HG03442 (cell line): Measurements from ENCODE around the gene ATXN1.

Source experiments
- ATAC-seq: cut with Tn5 transposase; IDR thresholded peaks from one replicate; pipeline ENCODE4 v1.9.1; 2021; ENCODE audit warnings: mild to moderate bottlenecking, moderate library complexity; ENCODE audit not compliant: unreplicated experiment

Gene ATXN1

DNA sequence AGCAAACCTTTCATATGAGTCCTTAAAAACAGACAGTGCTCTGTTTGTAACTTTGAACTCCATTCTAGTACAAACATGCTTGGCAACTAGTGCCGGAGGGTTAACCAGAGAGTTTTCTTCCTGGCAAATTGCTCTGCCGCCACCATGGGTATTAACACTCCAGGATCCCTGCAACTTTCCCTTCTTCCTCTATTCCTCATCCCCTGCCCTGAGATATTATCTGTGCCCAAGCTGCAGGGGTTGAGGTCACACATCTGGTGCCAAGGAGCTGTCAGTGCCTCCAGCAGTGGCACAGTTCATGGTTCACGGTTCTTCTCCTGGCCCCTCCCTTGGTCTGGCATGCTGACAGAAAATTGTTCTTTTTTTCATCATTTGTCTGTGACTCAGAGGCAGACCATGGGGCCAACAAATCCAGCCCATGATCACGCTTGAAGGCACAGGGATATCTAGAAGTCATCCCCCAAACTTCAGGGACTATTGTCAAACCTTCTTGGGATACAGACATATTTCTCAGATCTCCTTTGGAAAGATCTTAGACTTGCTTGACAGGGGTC, 77.5 kb downstream of the ATXN1 start:
- no peak for ATAC-seq

DNA sequence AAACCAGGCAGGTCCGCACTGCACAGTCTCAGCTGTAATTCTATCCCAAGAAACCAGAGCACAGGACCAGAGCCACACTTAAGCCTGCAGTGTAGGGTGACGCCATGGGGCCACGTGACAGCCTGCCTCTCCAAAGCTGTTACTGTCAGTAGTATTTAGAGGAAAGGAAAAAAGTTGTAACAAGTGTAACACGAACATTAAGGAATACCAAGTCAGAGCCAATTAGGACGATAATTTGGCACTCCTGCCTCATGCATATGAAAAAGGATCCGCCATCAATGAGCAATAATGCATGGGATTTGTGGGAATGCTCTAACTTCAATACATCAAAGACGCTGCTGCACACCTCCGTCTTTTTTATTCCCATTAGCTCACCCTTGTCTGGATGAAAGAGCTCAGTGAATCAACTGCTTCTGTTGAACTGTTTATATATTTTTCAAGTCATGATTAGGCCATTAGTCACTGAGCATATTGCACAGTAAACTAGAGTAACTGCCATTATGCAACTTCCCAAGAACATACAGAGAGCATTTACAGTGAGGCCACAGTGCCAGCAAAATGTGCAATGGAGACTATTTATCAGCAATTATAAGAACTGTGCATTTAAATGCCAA, 79.9 kb downstream of the ATXN1 start:
- ATAC-seq = no peak

DNA sequence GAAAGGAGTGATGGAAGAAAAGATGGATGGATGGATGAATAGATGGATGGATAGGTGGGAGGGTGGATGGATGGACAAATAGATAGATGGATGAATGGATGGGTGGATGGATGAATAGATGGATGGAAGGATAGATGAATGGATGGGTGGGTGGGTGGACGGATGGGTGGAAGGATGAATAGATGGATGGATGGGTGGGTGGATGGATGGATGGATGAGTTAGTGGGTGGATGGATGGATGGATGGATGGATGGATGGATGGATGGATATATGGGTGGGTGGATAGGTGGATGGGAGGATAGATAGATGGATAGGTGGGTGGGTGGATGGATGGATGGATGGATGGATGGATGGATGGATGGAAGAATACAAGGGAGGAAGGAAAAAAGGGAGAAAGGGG, 82.2 kb downstream of the ATXN1 start:
- ATAC-seq = no peak

DNA sequence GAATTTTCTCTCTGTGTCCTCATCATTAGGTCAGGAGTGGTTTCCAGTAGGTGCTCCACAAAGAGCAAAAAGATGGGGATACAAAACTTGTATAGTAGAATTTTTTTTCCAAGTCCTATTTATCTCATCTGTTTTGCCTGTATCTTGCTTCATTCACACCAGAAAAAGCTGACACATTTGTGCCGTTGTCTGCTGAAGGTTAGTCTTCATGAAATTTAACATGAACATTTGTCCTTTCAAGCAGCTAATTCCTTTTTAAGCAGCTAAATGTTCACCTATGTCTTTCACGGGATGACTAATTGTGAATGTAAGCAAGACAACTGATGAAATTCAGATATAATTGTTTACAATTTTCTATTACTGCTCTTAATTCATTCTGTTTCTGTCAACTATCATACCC, 83.8 kb downstream of the ATXN1 start:
- no peak for ATAC-seq

DNA sequence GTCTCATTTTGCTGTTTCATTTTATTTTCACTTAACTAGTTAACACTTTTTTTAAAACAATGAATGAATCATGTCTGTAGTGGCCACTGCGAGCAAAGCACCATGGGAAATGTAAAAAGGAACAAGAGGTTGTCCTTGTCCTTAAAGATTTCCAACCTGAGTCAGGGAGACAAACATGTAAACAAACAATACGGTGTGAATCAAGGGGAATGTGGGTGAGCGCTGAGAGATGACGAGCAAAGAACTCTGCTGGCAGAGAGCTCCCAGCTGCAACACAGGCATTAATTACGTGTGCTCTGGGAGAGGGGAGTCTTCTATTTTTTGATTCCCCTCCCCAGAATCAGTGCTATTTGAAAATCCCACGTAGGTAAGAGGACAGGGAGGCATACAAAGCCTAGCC, 84.3 kb downstream of the ATXN1 start:
- ATAC-seq = no peak

DNA sequence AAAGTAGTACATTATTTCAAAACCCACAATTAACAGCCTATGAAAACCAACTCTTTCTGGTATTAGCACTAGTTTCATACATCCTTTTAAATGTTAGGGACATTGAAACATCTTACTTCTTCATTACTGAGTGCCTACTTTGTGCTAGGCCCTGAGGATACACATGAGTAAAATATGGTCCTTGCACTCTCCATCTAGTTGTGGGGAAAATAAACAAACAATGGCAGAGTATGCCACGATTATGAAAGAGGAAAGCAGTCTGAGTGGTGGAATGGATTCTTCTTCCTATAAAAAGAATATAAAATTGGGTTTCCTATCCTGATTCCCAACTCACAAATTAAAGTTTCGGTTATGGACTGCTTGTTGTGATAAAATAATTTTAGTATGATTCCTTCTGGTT, 84.9 kb downstream of the ATXN1 start:
- ATAC-seq = no peak

DNA sequence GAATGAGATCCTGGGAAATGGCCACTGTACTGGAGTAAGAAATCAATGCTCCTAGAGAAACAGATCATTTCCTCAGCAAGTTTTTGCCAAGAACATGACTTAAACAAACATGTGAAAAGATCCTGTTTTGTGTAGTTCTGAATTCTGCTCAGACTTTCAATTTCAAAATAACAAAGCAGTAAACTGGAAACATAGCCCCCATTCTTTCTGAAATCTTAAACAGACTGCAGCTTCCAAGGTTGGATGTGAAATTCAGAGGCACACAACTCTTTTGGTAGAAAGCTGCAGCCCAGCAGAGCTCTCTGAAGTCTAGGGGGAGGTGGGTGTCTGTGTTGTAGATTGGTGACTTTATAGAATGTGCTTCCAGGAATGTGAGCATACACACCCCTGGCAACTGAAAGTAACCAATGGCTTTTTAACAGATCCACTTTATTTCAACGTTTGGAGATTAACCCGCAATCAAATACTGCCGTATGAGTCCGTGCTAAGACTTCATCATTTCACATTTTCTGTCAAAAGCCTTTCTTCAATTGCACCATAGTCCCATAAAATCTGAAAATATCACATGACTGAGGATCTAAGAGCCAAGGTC, 86.4 kb downstream of the ATXN1 start:
- ATAC-seq = no peak

DNA sequence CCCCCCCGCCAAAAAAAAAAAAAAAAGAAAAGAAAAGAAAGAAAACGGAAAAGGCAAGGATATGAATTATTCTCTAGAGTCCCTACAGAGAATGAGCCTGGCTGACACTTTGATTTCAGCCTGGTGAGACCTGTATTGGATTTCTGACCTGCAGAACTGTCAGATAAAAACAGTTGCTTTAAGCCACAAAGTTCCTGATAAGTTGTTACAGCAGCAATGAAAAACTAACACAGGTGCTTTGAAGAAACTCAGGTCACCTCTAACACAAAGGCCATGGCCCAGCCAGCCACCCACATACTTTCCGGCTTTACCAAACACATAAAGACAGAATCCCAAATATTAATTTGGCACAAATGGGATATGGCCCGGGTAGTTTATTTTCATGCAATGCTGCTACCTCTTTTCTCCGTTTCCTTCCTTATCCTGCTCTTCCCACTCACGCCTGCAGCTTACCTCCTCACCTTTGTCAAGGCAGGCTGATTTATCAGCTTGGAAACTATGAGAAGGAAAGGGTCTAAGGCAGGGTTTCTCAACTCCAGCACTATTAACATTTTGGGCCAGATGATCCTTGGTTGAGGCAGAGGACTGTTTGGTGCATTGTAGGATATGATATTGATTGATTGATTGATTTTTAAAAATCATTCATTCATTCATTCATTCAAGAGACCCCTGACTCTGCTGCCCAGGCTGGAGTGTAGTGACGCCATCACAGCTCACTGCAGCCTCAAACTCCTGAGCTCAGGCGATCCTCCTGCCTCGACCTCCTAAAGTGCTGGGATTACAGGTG, 88.1 kb downstream of the ATXN1 start:
- ATAC-seq = no peak

DNA sequence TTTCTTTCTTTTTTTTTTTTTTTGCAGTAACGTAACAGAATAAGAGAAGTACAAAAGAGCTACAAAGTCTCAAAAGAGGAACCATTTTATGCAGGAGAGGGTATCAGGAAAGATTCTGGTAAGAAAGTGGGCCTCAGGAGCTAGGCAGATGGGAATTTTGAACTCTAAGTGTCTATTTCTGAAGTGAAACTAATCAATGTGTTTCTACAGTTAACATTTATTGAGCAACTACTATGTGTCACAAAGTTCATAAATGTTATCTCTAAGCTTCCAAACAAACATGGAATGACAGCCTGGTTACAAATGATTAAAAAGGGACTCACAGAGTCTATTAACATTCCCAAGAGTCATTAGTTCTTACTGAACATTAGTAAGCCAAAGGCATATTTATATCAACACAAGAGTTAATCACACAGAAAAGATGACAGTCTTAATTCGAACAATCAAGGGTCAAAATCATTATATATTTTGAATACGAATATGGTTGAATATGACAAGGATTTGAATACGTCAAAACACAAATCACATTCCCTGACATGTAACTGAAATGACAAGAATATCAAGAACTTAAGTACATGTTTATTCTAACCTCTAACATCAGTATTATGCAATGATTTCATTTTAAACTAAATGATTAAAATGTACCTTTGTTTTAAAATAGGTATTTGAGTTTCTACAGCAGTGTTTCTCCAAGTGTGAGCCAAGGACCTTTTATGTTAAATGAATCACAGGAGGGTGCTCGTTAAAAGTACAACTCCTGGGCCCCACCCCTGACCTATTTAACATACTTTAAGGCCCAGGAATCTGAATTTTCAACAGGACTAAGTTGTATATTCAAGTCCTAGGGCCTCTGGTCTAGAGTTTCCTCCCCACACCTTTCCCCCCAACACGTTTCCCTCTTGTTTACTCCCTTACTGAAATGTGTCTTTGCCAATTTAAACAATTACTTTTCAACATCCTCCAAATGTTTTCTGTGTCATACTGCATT, 89.7 kb downstream of the ATXN1 start:
- no peak for ATAC-seq

DNA sequence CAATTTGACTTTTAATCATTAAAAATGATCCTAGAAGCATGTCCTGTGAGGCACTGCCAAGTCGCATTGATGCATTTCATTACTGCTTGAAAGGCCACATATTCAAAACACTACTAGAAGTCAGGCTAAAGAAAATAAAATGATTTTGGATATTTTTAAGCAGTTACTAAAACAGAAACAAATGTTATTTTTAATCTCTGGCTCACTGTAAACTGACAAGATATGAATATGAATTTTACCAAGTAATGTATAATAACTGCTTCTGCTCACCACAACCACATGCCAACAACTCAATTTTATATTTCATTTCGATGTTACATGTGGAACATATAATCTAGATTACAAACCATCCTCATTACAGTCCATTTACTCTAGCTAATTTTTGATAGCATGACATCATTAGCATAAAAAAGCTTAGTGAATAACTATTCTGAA, 90.6 kb downstream of the ATXN1 start:
- ATAC-seq = peak; percentile 56

DNA sequence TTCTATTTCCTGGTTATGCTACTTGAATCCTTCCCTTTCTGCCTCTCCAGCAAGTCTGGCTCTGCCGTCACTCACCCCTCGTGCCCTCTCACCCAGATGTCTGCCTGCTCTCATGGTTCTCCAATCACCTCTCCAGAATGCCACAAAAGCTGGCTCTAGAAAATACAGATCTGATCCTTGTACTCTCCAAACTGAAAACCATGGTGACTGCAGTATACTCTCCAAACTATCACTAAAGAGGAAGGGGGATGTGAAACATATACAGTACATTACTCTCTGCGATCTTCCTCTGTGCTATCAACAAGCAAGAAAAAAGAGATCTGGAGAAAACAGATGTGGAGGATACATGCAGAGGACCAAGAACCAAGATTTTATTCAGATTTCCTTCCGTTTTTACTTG, 91.1 kb downstream of the ATXN1 start:
- ATAC-seq = peak; percentile 60

DNA sequence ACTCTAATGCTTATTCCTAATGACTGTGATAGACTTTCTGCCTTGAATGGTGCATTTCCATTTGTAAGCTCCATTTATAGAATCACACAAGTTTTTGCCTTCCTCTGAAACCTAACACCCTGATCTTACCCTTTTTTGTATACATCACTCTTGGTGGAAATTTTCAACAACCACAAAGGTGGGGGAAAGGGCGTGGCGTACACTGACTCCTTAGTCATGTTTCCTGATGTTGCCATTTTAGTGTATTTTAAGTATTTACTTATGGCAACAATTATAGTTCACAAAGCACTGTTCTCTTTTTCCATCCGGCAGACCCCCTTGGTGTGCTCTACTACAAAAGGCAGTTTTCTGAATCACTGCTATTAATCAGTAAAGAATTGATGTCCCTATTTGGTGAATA, 92.0 kb downstream of the ATXN1 start:
- ATAC-seq = peak; percentile 35

DNA sequence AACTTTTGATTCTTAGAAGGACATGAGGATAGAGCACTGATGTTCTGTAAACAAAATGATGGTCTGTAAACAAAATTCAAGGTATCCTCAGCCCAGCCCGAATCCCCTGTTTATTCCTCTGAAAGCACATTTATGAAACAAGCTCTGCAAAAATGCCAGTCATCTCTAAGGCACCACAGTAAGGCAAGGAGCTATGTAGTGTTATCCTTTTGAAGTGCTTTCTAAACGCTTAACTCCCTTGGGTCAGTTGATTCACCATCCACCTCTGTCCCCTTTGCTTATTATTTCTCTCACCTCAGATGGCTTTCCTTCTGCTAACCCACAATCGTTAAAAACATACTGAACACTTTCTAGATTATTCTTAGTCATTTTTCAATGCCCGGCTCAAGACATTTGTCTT, 93.8 kb downstream of the ATXN1 start:
- no peak for ATAC-seq

DNA sequence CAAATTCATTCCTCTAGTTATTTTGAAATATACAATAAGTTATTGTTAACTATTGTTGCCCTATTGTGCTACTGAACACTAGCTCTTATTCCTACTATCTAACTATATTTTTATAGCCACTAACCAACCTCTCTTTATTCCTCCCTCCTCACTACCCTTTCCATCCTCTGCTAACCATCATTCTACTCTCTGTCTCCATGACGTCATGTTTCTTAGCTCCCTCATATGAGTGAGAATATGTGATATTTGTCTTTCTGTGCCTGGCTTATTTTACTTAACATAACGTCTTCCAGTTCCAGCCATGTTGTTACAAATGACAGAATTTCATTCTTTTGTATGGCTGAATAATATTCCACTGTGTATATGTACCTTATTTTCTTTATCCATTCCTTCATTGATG, 95.3 kb downstream of the ATXN1 start:
- no peak for ATAC-seq

DNA sequence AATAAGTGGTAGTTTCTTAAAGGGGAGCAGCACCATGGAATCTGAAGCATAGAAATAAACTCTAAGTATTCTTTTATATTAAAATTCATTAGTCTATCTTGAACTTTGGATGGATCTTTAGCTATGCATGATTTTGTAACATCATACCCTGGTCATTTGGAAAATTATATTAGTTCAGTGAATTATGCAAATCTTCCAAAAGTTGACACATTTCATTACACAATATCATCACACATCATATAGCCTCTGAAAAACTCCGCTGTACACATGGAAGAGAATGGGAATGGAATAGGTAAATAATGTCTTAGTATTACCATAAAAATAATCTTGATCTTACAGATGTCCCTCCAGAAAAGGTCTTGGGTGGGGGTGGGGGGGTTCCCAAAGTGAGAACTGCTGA, 96.1 kb downstream of the ATXN1 start:
- no peak for ATAC-seq

DNA sequence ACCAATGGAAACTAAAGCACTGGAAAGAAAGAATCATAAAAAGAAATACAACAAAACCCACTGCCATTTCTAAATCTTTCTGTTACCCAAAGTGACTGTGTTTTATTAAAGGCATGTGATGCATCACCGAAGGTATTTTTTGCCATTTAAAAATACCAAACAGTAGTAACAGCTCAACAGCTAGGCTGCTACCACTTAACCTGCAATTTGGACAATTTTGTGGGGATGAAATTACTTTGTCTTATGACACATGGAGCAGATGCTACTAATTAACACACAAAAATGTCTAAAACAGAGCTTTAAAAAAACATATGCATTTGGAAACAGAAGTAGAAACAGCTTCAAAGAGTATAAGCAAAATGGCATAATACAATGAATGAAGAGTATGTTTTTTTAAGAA, 97.4 kb downstream of the ATXN1 start:
- ATAC-seq = no peak

DNA sequence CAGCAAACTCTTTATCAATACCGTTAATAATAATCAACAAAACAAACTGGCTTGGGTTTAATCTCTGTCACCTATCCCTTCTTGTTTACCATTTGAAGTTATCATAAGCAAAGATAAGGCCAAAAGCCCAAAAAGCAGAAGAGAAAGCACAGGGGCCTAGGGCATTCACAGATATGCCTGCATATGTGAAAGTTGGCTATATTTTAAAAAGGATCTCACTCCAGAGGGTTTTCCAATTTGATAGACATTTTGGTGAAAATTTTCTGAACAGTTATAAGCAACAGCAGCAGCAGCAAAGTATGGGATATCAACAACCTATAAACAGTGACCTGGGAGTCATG, 101.1 kb downstream of the ATXN1 start:
- no peak for ATAC-seq

DNA sequence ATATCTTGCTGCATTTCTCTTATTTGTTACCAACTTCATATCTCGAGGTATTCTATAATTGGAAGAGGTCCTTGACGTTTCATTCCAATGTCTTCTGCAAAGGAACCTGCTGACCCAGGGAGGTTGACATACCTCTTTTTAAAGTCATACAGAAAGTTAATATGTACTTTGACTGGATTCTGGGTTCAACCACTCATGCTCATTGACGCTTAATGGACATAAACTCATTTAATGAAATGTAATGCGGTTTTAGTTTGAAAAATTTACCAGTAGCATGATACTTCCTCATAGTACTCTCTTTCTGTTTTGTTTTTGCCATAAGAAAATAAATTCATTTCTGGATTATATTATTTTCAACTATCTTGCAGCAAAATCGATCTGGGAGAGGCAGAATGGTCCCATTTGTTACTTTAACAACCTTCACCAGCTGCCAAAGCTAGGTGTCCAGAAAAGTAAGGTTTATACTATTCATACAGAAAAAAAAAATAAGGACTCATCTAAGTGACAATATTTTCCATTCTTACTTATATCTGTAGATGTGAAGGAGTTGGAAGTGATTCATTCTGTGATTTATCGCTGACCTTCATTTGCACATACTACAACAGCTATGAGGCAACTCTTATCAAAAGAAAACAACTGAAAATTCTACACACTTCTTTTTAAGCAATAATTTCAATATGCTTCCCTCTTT, 101.6 kb downstream of the ATXN1 start:
- no peak for ATAC-seq

DNA sequence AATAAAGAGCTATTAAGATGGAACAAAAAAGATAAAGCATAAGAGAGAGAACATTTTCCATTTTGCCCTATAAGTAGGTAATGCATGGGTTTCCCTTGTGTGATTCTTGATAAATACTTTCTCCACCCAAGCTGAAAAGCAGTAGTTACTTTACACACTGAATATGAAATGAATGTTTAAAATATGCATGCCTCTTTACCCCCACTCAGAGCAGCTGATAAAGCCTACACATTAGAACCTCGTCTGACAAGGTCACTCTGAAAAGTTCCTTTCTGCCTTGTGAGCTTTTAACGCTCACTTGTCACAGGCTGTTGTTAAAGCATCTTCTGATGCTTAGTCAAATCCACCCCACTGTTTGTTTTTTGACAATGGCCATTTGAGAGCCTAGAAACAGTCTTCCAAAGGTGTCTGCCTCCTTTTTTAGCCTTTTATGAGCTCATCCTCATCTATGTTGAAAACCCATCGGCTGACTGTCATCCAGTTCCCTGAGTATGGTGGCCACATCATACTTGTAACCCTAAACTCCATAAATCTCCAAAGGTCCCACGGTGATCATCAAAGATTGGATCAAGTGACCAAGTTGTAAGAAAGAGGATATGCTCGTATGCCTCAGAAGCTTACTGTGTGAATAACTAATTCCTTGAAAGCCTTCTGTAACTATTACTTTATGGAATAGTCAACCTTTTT, 102.8 kb downstream of the ATXN1 start:
- no peak for ATAC-seq

DNA sequence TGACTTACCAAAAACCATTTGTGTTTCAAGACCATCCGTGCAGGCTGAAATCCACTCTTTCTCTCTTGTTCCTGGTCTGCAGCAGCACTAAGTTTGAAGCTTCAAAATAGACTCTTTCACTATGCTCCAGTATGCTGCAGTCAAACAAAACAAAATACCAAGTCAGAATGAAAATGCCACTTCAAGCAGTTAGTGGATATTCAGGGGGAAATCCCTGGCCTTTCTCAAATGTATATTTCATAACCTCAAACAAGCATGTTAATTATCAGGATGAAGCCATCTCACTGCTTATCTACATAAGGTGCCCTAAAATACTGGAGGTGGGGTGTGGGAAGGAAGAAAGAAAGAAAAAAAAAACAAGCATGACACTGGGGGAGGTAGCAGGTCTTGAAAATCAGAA, 103.5 kb downstream of the ATXN1 start:
- ATAC-seq = no peak
